Activated naive CD8-positive, alpha-beta T cell treated with anti-CD3 and anti-CD28 coated beads, Interleukin-2, amount 50 U/mL, for 16 hours (primary cell): ENCODE measurements around the gene ZNF407.

Experiments used
- DNase-seq: peaks from one replicate; pipeline ENCODE4 v3.0.0-alpha.2; 2020; ENCODE audit warnings: low read depth, low spot score

The ZNF407 gene

DNA sequence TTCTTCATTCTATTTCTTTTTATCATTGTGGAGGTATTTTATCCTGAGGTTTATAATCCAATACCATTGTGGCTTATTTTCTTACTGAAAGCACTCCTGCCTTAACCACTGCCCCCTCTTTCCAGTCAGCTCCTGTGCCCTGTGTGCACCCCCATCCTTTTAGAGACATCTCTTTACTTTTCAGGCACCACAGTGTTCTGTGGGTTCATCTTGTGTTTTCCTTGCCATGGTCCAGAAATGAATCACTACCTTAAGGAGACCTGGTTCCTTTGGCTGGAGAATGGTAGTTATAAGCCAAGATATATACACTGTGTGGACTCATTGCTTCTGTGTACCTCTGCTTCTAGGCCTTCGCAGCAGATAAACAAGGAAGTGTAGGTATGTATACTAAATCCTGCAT lies 332.9 kb downstream of the ZNF407 start:
- DNase-seq, result no peak

DNA sequence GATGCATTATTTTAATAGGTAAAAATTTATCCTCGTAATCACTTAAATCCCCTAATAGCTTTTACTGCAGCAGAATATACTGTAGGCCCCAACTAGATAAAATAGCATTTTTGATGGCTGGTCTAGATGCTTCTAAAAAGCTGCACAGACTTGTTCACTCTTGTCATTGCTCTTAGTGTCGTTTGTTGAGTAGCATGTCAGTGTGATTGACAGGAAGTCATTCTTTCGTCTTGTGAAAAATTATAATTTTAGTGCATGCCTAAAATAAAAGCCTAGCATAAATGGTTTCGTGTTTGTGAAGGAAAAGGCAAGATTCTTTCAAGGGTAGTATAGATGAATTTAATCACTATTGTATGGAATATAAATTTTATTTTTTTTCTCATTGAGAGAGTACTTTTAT lies 336.3 kb downstream of the ZNF407 start:
- DNase-seq, result no peak

- no peak for DNase-seq
These were observed 337.8 kb downstream of the ZNF407 start for GRCh38 chr18:74935434-74935833.

DNA sequence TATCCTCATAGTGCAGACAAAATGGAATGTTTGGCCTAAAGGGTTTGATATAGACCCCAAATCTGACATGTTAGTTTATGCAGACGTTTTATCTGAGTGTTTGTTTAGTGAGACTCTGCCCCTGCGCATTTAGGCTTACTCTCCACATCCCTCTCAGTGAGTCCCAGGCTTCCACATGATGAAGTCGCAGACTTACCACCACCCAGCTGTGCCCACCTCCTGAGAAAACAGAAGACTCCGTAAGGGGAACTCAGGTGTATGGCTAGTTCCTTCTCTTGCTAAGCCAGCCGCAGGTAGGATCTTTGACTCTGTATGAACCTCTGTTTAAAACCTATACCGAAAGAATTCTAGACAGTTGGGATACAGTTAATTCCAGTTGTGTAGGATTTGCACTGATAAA lies 338.7 kb downstream of the ZNF407 start:
- no peak for DNase-seq

DNA sequence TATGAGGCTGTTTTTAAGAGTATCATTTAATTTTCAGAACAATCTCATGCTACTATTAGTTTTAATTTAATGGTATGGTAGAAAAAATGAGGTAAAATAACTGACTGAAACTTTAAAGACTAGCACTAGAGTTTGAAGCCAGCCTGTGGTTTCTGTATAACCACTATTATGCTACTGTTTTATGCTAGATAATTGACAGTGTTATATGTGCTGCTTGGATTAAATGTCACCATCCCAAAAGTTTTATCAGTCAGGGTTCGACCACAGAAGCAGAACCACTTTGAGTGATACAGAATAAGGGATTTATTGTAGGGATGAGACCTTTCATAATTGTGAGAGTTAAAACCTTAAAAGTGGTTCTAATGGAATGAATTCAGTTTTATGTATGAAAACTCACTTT lies 339.6 kb downstream of the ZNF407 start:
- DNase-seq, result no peak

- no peak for DNase-seq
These were observed 343.2 kb downstream of the ZNF407 start for GRCh38 chr18:74940856-74941255.

DNA sequence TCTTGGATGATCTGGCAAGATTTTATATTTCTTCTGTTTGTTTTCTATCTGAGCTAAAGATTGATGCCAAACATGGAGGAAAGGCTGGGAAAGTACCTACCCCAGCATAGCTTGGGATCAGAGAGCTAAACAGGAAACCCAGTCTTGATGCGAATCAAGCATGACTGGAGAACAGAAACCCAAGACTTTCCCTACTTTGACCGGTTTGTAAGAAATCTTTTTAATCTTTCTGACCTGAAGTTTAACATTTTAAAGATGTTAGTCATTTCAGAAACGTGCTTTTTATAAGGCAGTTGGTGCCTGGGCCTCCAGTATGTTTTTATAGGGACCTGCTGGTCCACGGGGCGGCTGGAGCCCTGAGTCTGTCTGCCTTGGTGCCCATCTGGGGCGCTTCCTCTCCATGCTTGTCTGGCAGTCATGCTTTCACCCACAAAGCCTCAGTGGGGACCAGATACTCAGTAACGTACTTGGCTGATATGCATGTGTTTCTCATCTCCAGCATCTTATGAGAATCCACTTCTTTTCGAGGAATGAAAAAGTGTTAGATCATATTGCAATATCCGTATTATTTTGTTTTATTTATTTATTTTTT lies 344.7 kb downstream of the ZNF407 start:
- no peak for DNase-seq

- no peak for DNase-seq
These were observed 347.0 kb downstream of the ZNF407 start for GRCh38 chr18:74944676-74945075.

- DNase-seq, result no peak
These were observed 348.3 kb downstream of the ZNF407 start for GRCh38 chr18:74945774-74946545.

DNA sequence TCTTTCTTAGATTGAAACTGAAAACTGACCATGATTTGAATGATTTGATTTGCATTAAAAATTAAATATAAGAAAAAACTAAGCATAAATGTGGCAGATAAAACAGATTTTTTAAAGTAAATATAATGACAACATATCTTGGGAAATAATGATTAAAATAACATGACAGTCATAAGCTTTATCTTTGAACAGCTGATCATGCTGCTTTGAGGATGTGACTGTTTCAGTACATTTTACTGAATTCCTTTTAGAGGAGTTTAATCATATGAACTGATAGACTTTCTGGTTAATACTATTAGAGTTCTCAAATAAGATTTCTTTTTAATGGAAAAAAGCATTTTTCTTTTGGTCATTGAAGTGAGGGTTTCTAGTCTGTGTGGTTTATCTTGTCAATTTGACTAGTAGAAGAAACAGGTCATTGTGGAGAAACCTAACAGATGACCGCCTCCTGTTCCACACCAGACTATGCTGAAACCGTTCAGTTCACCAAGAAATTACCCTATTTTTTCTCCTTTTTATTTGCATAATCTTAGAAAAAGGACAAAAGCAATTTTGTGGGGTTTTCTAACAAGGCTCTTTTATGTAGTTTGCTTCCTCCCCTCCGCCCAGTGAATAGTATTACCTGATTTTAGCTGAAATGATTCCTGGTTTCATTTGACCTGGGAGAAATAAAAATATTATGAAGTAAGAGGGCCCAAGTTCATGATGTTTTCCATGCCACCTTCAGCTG lies 349.1 kb downstream of the ZNF407 start:
- DNase-seq, result no peak

DNA sequence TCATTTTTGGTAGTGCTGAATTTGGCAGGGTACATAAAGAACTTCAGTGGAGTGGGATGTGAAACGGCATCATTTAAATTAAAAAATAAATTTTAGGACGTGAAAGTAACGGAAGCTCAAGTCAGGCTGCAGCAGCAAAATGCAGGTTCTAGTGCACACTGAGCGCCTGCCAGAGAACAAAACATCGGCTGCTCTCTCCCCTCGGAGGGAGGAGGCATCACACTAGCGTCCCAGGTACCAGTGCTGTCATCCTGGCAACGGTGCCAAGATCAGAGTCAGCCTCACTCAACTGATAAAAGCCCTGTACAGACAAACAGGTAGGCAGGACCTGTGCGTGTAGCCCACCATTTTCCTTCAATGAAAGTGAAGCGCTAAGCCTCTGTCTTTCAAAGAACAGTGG lies 349.7 kb downstream of the ZNF407 start:
- no peak for DNase-seq

DNA sequence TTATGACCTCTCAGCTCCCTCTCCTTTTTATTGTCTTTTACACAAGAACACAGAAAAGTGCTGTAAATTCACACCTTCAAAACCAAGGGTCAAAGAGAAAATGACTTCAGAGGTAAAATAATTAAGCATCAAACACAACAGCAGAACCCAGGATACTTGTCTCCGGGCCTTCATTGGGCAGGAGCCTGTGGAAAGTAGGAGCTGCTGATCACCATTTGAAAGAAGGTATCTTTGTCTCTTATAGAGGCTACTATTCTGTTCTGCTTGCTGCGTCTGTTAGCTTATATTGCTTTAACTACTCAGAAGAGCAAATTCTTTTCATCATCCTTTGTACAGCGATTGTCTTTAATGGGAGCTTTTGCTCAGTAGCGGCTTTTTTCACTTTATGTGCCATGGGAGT lies 350.2 kb downstream of the ZNF407 start:
- DNase-seq, result no peak

- DNase-seq, result no peak
These were observed 351.9 kb downstream of the ZNF407 start for GRCh38 chr18:74949611-74950010.

DNA sequence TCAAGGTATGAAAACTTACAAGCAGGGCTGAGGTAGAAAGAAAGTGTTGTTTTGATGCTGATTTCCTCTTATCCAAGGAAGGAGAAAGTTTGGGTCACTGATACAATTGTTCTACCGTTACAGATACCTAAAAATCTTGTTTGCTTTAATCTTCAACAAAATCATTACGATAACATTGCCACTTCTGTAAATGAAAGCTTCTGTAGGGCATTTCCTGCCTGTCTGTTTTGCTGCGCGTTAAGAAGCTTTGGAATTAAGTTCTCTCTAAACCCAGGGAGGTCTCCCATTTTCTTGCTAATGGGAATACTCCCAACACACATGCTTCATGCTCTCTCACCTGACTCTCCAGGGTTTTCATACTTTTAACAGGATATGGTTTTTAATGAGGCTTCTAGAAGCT lies 352.8 kb downstream of the ZNF407 start:
- DNase-seq, result no peak

DNA sequence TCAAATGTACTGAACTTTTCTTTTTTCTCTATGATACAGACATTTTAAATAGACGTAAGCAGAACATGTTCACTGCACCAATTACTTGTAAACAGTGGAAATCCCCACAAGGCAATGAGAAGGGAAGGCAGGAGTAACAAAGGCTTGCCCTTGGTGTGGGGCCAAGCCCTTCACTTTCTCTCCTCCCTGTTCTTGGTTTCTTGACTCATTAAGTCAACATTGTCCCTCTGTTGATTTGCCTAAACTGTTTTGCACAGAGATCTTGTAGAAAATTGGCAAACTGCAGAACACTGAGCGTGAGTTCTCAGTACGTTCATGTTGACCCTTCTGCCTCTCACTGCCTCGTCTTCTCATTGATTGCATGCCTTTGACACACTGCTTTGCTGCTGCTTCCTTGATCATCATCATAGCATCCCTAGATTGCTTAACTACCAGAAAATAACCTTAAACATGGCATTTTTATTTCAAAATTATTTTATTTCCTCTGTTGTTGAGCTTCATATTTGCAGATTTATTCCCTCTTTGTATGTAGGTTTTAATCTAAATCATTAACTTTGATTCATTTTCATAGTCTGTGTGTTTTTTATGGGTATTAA lies 353.6 kb downstream of the ZNF407 start:
- DNase-seq, result no peak

- no peak for DNase-seq
These were observed 360.0 kb downstream of the ZNF407 start for GRCh38 chr18:74957588-74958224.

GRCh38 chr18:74959216-74959615 lies 361.5 kb downstream of the ZNF407 start:
- no peak for DNase-seq

GRCh38 chr18:74961596-74961995 lies 363.9 kb downstream of the ZNF407 start:
- no peak for DNase-seq

DNA sequence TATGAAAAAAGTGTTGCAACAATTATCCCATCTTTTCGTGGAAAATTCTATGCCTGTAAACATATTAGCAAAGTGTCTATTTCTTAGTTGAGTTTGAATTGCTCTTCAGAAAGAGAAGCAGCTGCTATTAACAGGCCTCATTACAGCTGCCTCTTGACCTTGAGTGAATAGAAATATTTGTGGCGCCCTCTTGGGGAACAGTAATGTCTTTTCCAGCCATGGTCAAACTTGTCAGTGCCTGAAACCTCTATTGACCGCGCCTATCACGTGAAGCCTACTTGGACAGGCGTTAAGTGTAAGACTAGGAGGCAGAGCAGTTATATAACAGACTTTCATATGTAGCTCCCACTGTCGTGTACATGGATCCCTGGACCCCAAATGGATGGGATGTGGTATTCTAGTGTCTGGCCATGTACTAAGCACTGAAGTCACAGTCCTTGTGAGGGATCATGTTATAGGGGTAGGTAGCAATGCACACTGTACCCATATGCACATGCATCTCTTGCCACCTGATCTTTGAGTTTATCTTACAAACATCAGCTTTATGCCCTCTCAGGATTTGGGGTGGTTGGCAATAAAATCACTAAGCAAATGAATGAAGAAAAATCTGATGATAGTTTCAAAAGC lies 366.3 kb downstream of the ZNF407 start:
- no peak for DNase-seq

DNA sequence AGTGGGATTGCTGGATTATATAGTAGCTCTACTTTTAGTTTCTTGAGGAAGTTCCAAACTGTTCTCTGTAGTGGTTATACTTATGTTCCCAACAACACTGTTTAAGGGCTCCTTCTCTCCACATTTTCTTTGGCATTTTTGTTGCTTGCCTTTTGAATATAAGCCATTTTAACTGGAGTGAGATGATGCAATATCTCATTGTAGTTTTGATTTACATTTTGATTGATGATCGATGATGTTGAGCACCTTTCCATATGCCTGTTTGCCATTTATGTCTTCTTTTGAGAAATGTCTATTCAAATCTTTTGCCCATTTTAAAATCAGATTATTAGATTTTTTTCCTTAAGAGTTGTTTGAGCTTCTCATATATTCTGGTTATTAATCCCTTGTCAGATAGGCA lies 368.0 kb downstream of the ZNF407 start:
- no peak for DNase-seq

GRCh38 chr18:74967438-74967837 lies 369.8 kb downstream of the ZNF407 start:
- DNase-seq, result no peak

DNA sequence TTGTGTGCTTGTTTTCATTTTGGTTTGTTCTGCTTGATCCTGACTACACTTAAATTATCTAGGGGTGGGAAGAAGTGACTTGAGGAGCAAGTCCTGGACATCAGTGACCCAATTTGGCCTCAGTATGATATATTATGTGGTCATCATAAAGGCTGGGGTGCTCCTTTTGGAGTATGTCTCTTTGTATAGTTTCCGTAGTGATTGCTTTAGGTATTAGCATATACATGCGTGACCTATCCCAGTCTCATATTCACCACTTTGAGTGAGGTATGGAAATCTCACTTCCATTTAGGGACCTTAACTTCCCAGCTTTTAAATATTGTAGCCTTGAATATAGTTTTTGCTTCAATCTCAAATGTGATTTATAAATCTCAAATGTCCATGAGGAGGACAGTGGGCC lies 370.3 kb downstream of the ZNF407 start:
- no peak for DNase-seq
